Activated CD8-positive, alpha-beta T cell treated with anti-CD3 and anti-CD28 coated beads for 36 hours (primary cell): ENCODE data around the gene ADARB2. TPM values are rescaled to one million over a fixed set of nuclear protein-coding genes. Genes with fewer than 3 reads are reported as not detected.

Experiments
- ATAC-seq: fragments of 200-7000 bp; cut with Tn5 transposase; one replicate; pipeline ENCODE4 v1.10.0; 2021; ENCODE audit warnings: mild to moderate bottlenecking, moderate library complexity
- CTCF ChIA-PET: fragments of 350-600 bp; sonication (Branson Sonifier 250); formaldehyde crosslinking; loops from one replicate; lab custom pipeline; 2021; ENCODE audit warnings: antibody characterized with exemption; lab: Charles Lee
- POLR2A ChIA-PET: fragments of 350-600 bp; sonication (Branson Sonifier 250); formaldehyde crosslinking; loops from one replicate; lab custom pipeline; 2021; ENCODE audit warnings: antibody characterized with exemption; lab: Charles Lee
- DNase-seq: peaks from one replicate; pipeline ENCODE4 v3.0.0-alpha.2; 2020
- H3K27ac Mint-ChIP-seq: one replicate; pipeline ENCODE4 v1.8.0; 2021; ENCODE audit warnings: mild to moderate bottlenecking, mixed read lengths
- H3K27me3 Mint-ChIP-seq: one replicate; pipeline ENCODE4 v1.8.0; 2021; ENCODE audit warnings: mixed read lengths
- H3K36me3 Mint-ChIP-seq: one replicate; pipeline ENCODE4 v1.8.0; 2021; ENCODE audit warnings: low read depth, mixed read lengths
- H3K4me1 Mint-ChIP-seq: one replicate; pipeline ENCODE4 v1.8.0; 2021; ENCODE audit warnings: low read depth, mixed read lengths
- H3K4me3 Mint-ChIP-seq: one replicate; pipeline ENCODE4 v1.8.0; 2021; ENCODE audit warnings: mild to moderate bottlenecking, moderate library complexity, mixed read lengths
- H3K9me3 Mint-ChIP-seq: one replicate; pipeline ENCODE4 v1.8.0; 2021; ENCODE audit warnings: mixed read lengths
- CTCF ChIP-seq: fragments of 200-600 bp; IDR thresholded peaks from one replicate; pipeline ENCODE4 v1.8.0; 2022; ENCODE audit warnings: antibody characterized with exemption, mild to moderate bottlenecking
- intact Hi-C: fragments of 100-400 bp; cut with micrococcal nuclease; formaldehyde crosslinking; loops from one replicate; pipeline ENCODE4 v1.10.0; 2022
- total RNA-seq, 2 experiments: library from RNA; stranded (reverse); gene quantifications; one replicate each; pipeline ENCODE4 v1.2.3, GENCODE V29; 2021

ADARB2 gene
- total RNA-seq, 2 experiments from 2014 or later, result 1.3 to 1.6 TPM

- peaks cover 3% of the 10 kb centered on the region for H3K27me3 Mint-ChIP-seq
- intact Hi-C loops, result no loop called here
- no peaks in the 10 kb centered on the region for H3K9me3 Mint-ChIP-seq
- H3K4me1 Mint-ChIP-seq, result no peaks in the 10 kb centered on the region
- ATAC-seq (no peak), DNase-seq (no peak)
- ChIA-PET POLR2A (no interaction called here), CTCF (no interaction called here)
- H3K4me3 Mint-ChIP-seq, result no peak overlapping the region
- no peak overlapping the region for H3K27ac Mint-ChIP-seq
- TF ChIP-seq CTCF, result no peak
- no peaks in the 10 kb centered on the region for H3K36me3 Mint-ChIP-seq
These were observed 189.2 kb downstream of the ADARB2 start for GRCh38 chr10:1548146-1548545.

GRCh38 chr10:1546431-1547110, 190.8 kb downstream of the ADARB2 start:
- TF ChIP-seq CTCF, result no peak
- ChIA-PET POLR2A (no interaction called here), CTCF (no interaction called here)
- Mint-ChIP-seq H3K27ac (no peak overlapping the region), H3K4me3 (no peak overlapping the region), H3K27me3 (peaks cover 3% of the 10 kb centered on the region), H3K4me1 (no peaks in the 10 kb centered on the region), H3K9me3 (no peaks in the 10 kb centered on the region), H3K36me3 (no peaks in the 10 kb centered on the region)
- DNase-seq (no peak), ATAC-seq (no peak)
- intact Hi-C loops, result no loop called here

- no peak for ATAC-seq
- ChIA-PET CTCF (no interaction called here), POLR2A (no interaction called here)
- H3K4me3 Mint-ChIP-seq, result no peak overlapping the region
- no peaks in the 10 kb centered on the region for H3K4me1 Mint-ChIP-seq
- intact Hi-C loops, result no loop called here
- H3K27me3 Mint-ChIP-seq, result peaks cover 3% of the 10 kb centered on the region
- no peaks in the 10 kb centered on the region for H3K36me3 Mint-ChIP-seq
- DNase-seq, result no peak
- H3K27ac Mint-ChIP-seq, result no peak overlapping the region
- no peaks in the 10 kb centered on the region for H3K9me3 Mint-ChIP-seq
- no peak for TF ChIP-seq CTCF
These were observed 191.8 kb downstream of the ADARB2 start for GRCh38 chr10:1545524-1545923.

GRCh38 chr10:1544929-1545328, 192.4 kb downstream of the ADARB2 start:
- DNase-seq (no peak), ATAC-seq (no peak)
- H3K9me3 Mint-ChIP-seq, result no peaks in the 10 kb centered on the region
- ChIA-PET CTCF (no interaction called here), POLR2A (no interaction called here)
- H3K27me3 Mint-ChIP-seq, result peaks cover 3% of the 10 kb centered on the region
- H3K36me3 Mint-ChIP-seq, result no peaks in the 10 kb centered on the region
- no peak for TF ChIP-seq CTCF
- H3K27ac Mint-ChIP-seq, result no peak overlapping the region
- H3K4me3 Mint-ChIP-seq, result no peak overlapping the region
- intact Hi-C loops, result no loop called here
- no peaks in the 10 kb centered on the region for H3K4me1 Mint-ChIP-seq

- intact Hi-C loops, result no loop called here
- Mint-ChIP-seq H3K4me3 (no peak overlapping the region), H3K27me3 (peaks cover 3% of the 10 kb centered on the region), H3K9me3 (no peaks in the 10 kb centered on the region), H3K27ac (no peak overlapping the region), H3K4me1 (no peaks in the 10 kb centered on the region), H3K36me3 (no peaks in the 10 kb centered on the region)
- ChIA-PET POLR2A (no interaction called here), CTCF (no interaction called here)
- DNase-seq (no peak), ATAC-seq (no peak)
- TF ChIP-seq CTCF, result no peak
These were observed 193.1 kb downstream of the ADARB2 start for GRCh38 chr10:1544209-1544673.
